HG02884 (cell line): ENCODE measurements around the gene ZAP70.

Source experiments
- ATAC-seq: cut with Tn5 transposase; IDR thresholded peaks from one replicate; pipeline ENCODE4 v1.9.1; 2021; ENCODE audit warnings: mild to moderate bottlenecking, moderate library complexity; ENCODE audit not compliant: unreplicated experiment

The ZAP70 gene

DNA sequence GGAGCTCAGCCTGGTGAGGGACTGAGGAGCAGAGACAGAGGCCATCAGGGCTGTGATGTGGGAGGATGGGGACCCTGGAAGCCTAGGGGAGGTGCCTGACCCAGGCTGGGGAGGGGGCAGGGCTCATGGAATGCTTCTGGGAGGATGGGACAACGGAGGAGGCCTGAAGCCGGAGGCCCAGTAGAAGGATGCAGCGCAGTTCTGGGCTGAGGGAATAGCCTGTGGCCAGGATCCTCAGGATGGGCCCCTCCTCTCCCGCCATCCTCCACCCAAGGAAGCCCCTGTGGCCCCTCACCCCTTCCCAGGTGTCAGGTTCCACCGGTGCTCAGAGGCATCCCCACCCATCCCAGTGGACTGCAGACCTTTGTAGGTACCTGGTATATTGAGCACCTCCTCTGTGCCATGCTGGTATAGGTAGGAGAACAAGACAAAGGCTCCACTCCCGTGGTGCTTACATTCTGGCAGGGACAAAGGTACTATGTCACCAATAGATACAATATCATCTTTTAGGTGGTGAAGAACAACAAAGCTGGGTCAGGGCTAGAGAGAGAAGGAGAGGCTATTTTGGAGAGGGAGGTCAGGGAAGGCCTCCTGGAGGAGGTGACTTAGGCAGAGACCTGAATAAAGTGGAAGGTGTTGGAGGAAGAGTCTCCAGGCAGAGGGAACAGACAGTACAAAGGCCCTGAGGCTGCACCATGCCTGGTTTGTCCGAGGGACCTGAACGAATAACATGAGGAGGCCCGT is 2.7 kb downstream of the ZAP70 start:
- ATAC-seq: no peak

GRCh38 chr2:97716695-97717612 is 3.6 kb downstream of the ZAP70 start:
- ATAC-seq: no peak

DNA sequence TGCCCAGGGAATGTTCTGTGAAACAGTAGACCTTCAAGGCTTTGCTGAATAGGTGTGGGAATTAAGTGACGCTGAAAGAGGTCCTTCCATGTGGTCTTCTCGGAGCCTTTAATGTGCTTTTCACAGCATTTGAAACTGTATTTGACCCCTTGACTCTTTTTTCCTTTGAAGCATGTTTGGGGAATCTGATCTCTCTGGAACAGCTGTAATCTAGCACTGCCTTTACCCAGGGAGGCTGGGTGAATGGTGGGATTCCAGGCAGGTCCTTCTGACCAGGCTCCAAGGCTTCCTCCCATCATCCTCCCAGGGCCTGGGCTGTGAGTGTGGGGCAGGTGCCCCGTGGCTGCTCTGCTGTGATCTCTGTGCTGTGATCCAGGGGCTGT is 4.2 kb downstream of the ZAP70 start:
- no peak for ATAC-seq

DNA sequence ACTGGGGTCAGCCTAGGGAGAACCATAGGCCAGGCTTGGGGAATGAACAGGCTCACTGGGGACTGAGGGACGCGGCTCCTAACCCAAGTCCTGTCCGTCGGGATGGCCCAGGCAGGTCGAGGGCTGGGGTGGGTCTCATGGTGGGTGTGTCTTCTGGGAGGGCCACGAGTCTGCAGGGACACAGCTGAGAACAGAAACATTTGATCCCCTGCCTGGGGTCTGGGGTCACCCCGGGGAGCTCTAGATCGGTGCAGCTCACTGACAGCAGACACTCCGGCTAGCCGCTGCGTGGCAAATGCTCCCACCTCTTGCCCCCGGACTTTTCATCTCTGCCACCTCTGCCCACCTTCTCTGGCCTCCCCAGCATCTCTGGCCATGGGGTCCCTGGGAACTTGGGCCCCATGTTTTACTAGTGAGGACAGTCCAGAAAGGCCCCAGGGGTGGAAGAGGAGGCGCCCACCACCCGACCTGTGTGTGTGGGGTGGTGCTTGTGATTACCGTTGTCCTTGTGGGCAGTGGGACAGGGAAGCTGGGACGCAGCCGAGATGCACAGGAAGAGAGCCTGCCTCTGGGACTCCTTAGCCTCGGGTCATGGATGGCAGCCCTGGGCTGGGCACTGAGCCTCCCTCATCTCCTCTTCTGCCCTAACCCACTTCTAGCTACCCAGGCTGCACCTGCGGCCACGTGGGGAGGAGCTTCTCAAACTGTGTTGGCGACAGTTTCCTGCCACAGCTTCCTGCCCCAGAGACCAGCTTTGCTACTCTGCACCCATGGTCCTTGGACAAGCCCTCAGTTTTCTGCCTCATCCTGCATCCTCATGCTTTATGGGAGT is 4.9 kb downstream of the ZAP70 start:
- no peak for ATAC-seq

DNA sequence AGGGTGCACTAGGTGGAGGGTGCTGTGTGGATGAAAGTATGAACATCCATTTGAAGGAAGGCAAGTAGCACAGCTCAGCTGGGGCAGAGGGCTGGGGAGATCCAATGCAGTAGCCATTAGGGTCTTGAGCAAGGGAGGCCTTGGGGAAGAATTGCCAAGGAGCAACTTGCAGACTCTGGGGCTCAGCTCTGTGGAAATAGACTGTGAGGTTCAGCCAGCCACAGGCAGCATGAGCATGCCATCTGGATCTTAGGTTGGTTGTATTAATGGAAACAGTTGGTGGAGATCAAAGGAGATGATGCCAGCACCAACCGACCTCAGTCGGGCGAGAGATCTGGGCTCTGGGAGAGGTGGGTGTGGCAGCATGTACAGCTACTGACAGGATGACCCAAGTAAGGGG is 5.6 kb downstream of the ZAP70 start:
- ATAC-seq: no peak

- ATAC-seq: no peak
Observed at GRCh38 chr2:97719362-97720155, 6.2 kb downstream of the ZAP70 start.

DNA sequence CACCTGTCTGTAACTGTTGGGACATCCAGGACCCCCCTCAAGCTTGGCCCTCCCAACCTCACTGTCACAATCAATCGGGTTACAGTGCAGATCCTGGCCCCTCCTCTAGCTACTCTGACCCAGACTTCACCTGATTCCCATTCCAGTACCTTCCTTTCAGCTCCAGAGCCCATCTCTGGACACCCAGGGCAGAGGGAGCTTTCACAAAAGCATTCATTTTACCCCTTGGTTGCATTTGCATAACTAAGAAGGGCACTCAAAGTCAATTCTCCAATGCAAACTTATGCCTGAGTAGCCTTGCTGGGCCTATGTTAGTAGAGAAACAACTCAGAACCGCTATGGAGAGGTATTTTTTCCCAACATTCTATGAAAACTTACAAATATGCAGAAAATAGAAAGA is 7.4 kb downstream of the ZAP70 start:
- ATAC-seq: no peak

DNA sequence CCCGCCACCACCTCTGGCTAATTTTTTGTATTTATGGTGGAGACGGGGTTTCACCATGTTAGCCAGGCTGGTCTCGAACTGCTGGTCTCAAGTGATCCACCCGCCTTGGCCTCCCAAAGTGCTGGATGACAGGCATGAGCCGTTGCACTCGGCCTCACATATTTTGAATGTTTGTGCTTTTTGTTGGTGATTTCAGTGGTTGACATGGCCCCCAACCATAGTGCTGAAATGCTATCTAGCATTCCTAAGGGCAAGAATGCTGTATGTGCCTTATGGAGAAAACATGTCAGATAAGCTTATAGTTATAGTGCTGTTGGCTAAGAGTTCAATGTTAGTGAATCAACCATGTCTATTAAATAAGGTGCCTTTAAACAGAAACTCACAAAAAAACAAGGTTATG is 8.9 kb downstream of the ZAP70 start:
- ATAC-seq: no peak

GRCh38 chr2:97723156-97724072 is 10.0 kb downstream of the ZAP70 start:
- ATAC-seq: no peak

GRCh38 chr2:97724073-97724410 is 10.7 kb downstream of the ZAP70 start:
- no peak for ATAC-seq

- ATAC-seq: no peak
Observed at GRCh38 chr2:97724501-97724900, 11.1 kb downstream of the ZAP70 start.

GRCh38 chr2:97724946-97725688 is 11.7 kb downstream of the ZAP70 start:
- no peak for ATAC-seq

- ATAC-seq: no peak
Observed at GRCh38 chr2:97726261-97727064, 13.1 kb downstream of the ZAP70 start.

DNA sequence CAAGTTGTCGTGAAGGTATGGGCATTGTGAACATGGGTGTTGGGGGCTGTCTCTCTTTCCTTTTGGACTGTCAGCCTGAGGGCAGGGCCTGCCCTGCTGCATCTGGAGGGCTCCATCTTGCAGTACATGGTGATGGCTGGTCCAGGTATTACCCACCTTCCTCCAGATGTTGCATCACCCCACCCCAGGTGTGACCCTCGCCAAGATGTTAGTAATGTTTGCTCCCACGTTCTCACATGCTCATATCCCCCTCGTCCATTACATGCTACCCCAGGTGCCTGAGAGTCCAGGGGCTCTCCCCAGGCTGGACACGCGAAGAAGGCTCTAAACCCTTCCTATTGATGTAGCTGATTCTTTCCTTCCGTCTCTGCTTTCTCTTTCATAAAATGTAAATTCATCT is 13.9 kb downstream of the ZAP70 start:
- ATAC-seq: no peak

- ATAC-seq: no peak
Observed at GRCh38 chr2:97728091-97728731, 14.8 kb downstream of the ZAP70 start.

DNA sequence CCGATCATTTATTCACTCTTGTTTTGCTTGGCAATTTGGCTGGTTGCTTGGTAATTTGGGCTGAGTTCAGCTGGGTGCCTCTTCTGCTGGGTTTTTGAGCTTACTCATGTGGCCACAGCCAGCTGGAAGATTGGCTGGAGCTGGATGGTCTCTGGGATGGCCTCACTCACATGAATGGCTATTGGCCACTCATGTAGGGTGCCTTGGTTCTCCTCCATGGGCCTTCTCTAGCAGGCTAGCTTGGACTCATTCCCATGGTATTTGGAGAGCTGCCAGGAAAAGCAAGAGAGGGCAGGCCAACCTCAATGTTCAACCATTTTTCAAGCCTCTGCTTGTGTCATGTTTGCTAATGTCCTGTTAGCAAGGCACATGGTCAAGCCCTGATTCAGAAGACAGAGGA is 16.9 kb downstream of the ZAP70 start:
- ATAC-seq: no peak

GRCh38 chr2:97731274-97732020 is 18.1 kb downstream of the ZAP70 start:
- ATAC-seq: no peak
